H9 (cell line): Measurements from ENCODE around the gene R3HDM1. TPM values are rescaled to one million over a fixed set of nuclear protein-coding genes. Genes with fewer than 3 reads are reported as not detected.

ENCODE experiments used
- DNase-seq: peaks from one replicate; pipeline ENCODE4 v3.0.0-alpha.2; 2017
- H2AFZ ChIP-seq: one replicate; pipeline ENCODE4 v1.6.1; 2013; ENCODE audit warnings: mild to moderate bottlenecking, low read length, control low read depth, moderate library complexity
- H2AK5ac ChIP-seq: 2 replicates; pipeline ENCODE4 v1.6.1; 2013; ENCODE audit warnings: low read length, control low read depth, mixed read lengths; ENCODE audit not compliant: insufficient read length
- H2BK120ac ChIP-seq: one replicate; pipeline ENCODE4 v1.6.1; 2013; ENCODE audit warnings: low read depth, mild to moderate bottlenecking, low read length, control low read depth, inconsistent platforms; ENCODE audit not compliant: poor library complexity, severe bottlenecking
- H2BK12ac ChIP-seq: 2 replicates; pipeline ENCODE4 v1.6.1; 2013; ENCODE audit warnings: low read length, control low read depth, mixed read lengths, low read depth; ENCODE audit not compliant: insufficient read length
- H2BK15ac ChIP-seq: 2 replicates; pipeline ENCODE4 v1.6.1; 2013; ENCODE audit warnings: low read depth, low read length, control low read depth
- H2BK20ac ChIP-seq: one replicate; pipeline ENCODE4 v1.6.1; 2013; ENCODE audit warnings: low read depth, mild to moderate bottlenecking, low read length, control low read depth, inconsistent platforms; ENCODE audit not compliant: poor library complexity, severe bottlenecking
- H2BK5ac ChIP-seq: 2 replicates; pipeline ENCODE4 v1.6.1; 2013; ENCODE audit warnings: low read length, control low read depth, mixed read lengths; ENCODE audit not compliant: insufficient read length
- H3K14ac ChIP-seq: 2 replicates; pipeline ENCODE4 v1.6.1; 2013; ENCODE audit warnings: low read length, control low read depth; ENCODE audit not compliant: insufficient read depth
- H3K18ac ChIP-seq: 2 replicates; pipeline ENCODE4 v1.6.1; 2013; ENCODE audit warnings: low read depth, mild to moderate bottlenecking, mixed read lengths, low read length, control low read depth; ENCODE audit not compliant: insufficient read length
- H3K23ac ChIP-seq: 2 replicates; pipeline ENCODE4 v1.6.1; 2013; ENCODE audit warnings: low read length, control low read depth, mixed read lengths, low read depth; ENCODE audit not compliant: insufficient read length
- H3K23me2 ChIP-seq: 2 replicates; pipeline ENCODE4 v1.6.1; 2013; ENCODE audit warnings: low read depth, mild to moderate bottlenecking, mixed read lengths, low read length, control low read depth; ENCODE audit not compliant: insufficient read length, poor library complexity, severe bottlenecking
- H3K27ac ChIP-seq: 2 replicates; pipeline ENCODE4 v1.5.1; 2013; ENCODE audit warnings: low read length, control low read depth, mixed read lengths, low read depth; ENCODE audit not compliant: insufficient read length
- H3K27me3 ChIP-seq: 2 replicates; pipeline ENCODE4 v1.6.1; 2013; ENCODE audit warnings: low read length, control low read depth, inconsistent platforms; ENCODE audit not compliant: insufficient read depth
- H3K4ac ChIP-seq: 2 replicates; pipeline ENCODE4 v1.6.1; 2013; ENCODE audit warnings: low read depth, mild to moderate bottlenecking, control low read depth, inconsistent platforms, low read length, moderate library complexity
- H3K4me1 ChIP-seq: 2 replicates; pipeline ENCODE4 v1.6.1; 2013; ENCODE audit warnings: low read length, control low read depth, inconsistent platforms; ENCODE audit not compliant: insufficient read depth
- H3K4me2 ChIP-seq: 2 replicates; pipeline ENCODE4 v1.6.1; 2013; ENCODE audit warnings: low read length, control low read depth, mixed read lengths; ENCODE audit not compliant: insufficient read length, insufficient read depth
- H3K56ac ChIP-seq: 2 replicates; pipeline ENCODE4 v1.6.1; 2013; ENCODE audit warnings: low read depth, mild to moderate bottlenecking, mixed read lengths, low read length, control low read depth; ENCODE audit not compliant: insufficient read length
- H3K79me1 ChIP-seq: 2 replicates; pipeline ENCODE4 v1.6.1; 2013; ENCODE audit warnings: low read depth, mild to moderate bottlenecking, moderate library complexity, low read length, control low read depth, inconsistent platforms; ENCODE audit not compliant: insufficient read depth, poor library complexity, severe bottlenecking
- H3K79me2 ChIP-seq: 2 replicates; pipeline ENCODE4 v1.6.1; 2013; ENCODE audit warnings: low read length, control low read depth, inconsistent platforms; ENCODE audit not compliant: insufficient read depth
- H3K9ac ChIP-seq: 2 replicates; pipeline ENCODE4 v1.6.1; 2013; ENCODE audit warnings: low read length, control low read depth, mixed read lengths; ENCODE audit not compliant: insufficient read length; ENCODE audit errors: extremely low read depth
- H3K9me3 ChIP-seq: one replicate; pipeline ENCODE4 v1.6.1; 2013; ENCODE audit warnings: low read depth, low read length, inconsistent platforms; ENCODE audit not compliant: control insufficient read depth
- H3T11ph ChIP-seq: one replicate; pipeline ENCODE4 v1.6.1; 2013; ENCODE audit warnings: mild to moderate bottlenecking, low read length, control low read depth, inconsistent platforms
- H4K20me1 ChIP-seq: one replicate; pipeline ENCODE4 v1.6.1; 2013; ENCODE audit not compliant: control insufficient read depth, insufficient read length, insufficient read depth
- H4K5ac ChIP-seq: 2 replicates; pipeline ENCODE4 v1.6.1; 2013; ENCODE audit warnings: low read depth, mild to moderate bottlenecking, mixed read lengths, low read length, control low read depth; ENCODE audit not compliant: insufficient read length
- H4K8ac ChIP-seq: replicated peaks from 2 replicates; pipeline ENCODE4 v1.6.1; 2013; ENCODE audit warnings: low read length, control low read depth, mixed read lengths, low read depth; ENCODE audit not compliant: insufficient read length
- H4K91ac ChIP-seq: 2 replicates; pipeline ENCODE4 v1.6.1; 2013; ENCODE audit warnings: low read depth, mild to moderate bottlenecking, moderate library complexity, mixed read lengths, low read length, control low read depth; ENCODE audit not compliant: insufficient read length
- H3K27ac Mint-ChIP-seq, 3 experiments: 2 replicates in 2 of 3; 3 replicates in 1 of 3; pipeline ENCODE4 v1.8.0; 2020 to 2021; ENCODE audit warnings: mixed read lengths in 3 of 3, mild to moderate bottlenecking in 1 of 3, moderate library complexity in 1 of 3
- H3K27me3 Mint-ChIP-seq: 2 replicates; pipeline ENCODE4 v1.8.0; 2021; ENCODE audit warnings: low read depth, mild to moderate bottlenecking, moderate library complexity, mixed read lengths
- H3K36me3 Mint-ChIP-seq, 3 experiments: 2 replicates in 2 of 3; 3 replicates in 1 of 3; pipeline ENCODE4 v1.8.0; 2020 to 2021; ENCODE audit warnings: low read depth in 3 of 3, mixed read lengths in 3 of 3; ENCODE audit not compliant: insufficient read depth in 1 of 3
- H3K4me1 Mint-ChIP-seq, 2 experiments: 2 replicates each; pipeline ENCODE4 v1.8.0; 2020; ENCODE audit warnings: mixed read lengths in 2 of 2
- H3K4me3 Mint-ChIP-seq, 2 experiments: 2 replicates in 1 of 2; 3 replicates in 1 of 2; pipeline ENCODE4 v1.8.0; 2020 to 2021; ENCODE audit warnings: mild to moderate bottlenecking in 2 of 2, mixed read lengths in 2 of 2, moderate library complexity in 1 of 2
- H3K9me3 Mint-ChIP-seq, 2 experiments: 2 replicates in 1 of 2; 3 replicates in 1 of 2; pipeline ENCODE4 v1.8.0; 2020; ENCODE audit warnings: mild to moderate bottlenecking in 2 of 2, mixed read lengths in 2 of 2, moderate library complexity in 1 of 2
- CTCF ChIP-seq: fragments of 200-600 bp; sonication (generic); conservative IDR thresholded peaks from 3 replicates; pipeline ENCODE4 v1.8.0; 2021; ENCODE audit warnings: antibody characterized with exemption, mild to moderate bottlenecking
- WGBS: extraction: QIAGEN DNeasy Blood & Tissue Kit; methylation state at CpG from one replicate; pipeline ENCODE4 v1.1.7; 2013; ENCODE audit warnings: missing lambda C conversion rate, low lambda C conversion rate, mixed read lengths; ENCODE audit not compliant: insufficient read length; ENCODE audit errors: extremely low coverage; 5-methylcytosine and 5-hydroxymethylcytosine counted together
- total RNA-seq: library from RNA; stranded (reverse); gene quantifications from 2 replicates; pipeline ENCODE4 v1.2.1, GENCODE V29; 2021

R3HDM1 gene
- total RNA-seq, 1 experiment from 2014 or later, result 58.8 TPM

- no peaks in the 10 kb centered on the region for H3K79me1 ChIP-seq
- no peaks in the 10 kb centered on the region for H3K23me2 ChIP-seq
- peaks cover 3% of the 10 kb centered on the region for H3K4me1 ChIP-seq
- no peak overlapping the region for H3K9ac ChIP-seq
- H2BK15ac ChIP-seq, result no peak overlapping the region
- no peak overlapping the region for H3K18ac ChIP-seq
- Mint-ChIP-seq H3K36me3 (peaks cover 3 to 13% (median 12%) of the 10 kb centered on the region in 3 experiments; a peak in 5 of 7 replicates), H3K4me1 (peaks cover 22 to 27% of the 10 kb centered on the region in 2 experiments), H3K27me3 (no peaks in the 10 kb centered on the region), H3K4me3 (no peak overlapping the region), H3K27ac (no peak overlapping the region), H3K9me3 (peaks cover 2 to 3% of the 10 kb centered on the region in 2 experiments; a peak in 4 of 5 replicates)
- H3K9me3 ChIP-seq, result peaks cover under 1% of the 10 kb centered on the region
- no peak overlapping the region for H4K8ac ChIP-seq
- H2BK12ac ChIP-seq, result no peak overlapping the region
- WGBS, result no CpG with 5 or more reads among the region's 1 CpG
- no peak overlapping the region for H3K14ac ChIP-seq
- no peak for TF ChIP-seq CTCF
- H3K56ac ChIP-seq, result no peak overlapping the region
- no peak overlapping the region for H2BK5ac ChIP-seq
- no peaks in the 10 kb centered on the region for H3K27me3 ChIP-seq
- H2BK120ac ChIP-seq, result no peak overlapping the region
- H3K4ac ChIP-seq, result no peak overlapping the region
- no peak overlapping the region for H3K27ac ChIP-seq
- no peaks in the 10 kb centered on the region for H4K20me1 ChIP-seq
- H3K4me2 ChIP-seq, result no peak overlapping the region
- no peak overlapping the region for H3T11ph ChIP-seq
- no peak for DNase-seq
- H3K79me2 ChIP-seq, result no peaks in the 10 kb centered on the region; the same call in 1 of the 2 replicates
- H2AK5ac ChIP-seq, result no peak overlapping the region
- H3K23ac ChIP-seq, result no peak overlapping the region
- no peak overlapping the region for H2AFZ ChIP-seq
- no peak overlapping the region for H4K5ac ChIP-seq
- no peak overlapping the region for H2BK20ac ChIP-seq
- no peak overlapping the region for H4K91ac ChIP-seq
Measured at GRCh38 chr2:135586148-135586547, 54.9 kb downstream of the R3HDM1 start.
